IPS DF 19.7 (cell line): ENCODE data around the gene RPL5.

Experiments used
- DNase-seq: peaks from one replicate; pipeline ENCODE4 v3.0.0-alpha.2; 2013; ENCODE audit warnings: low read depth, low spot score

The RPL5 gene

GRCh38 chr1:92820024-92820423, 11.8 kb upstream of the RPL5 start:
- DNase-seq, result no peak

- no peak for DNase-seq
Measured at GRCh38 chr1:92820551-92820950, 11.3 kb upstream of the RPL5 start.

- DNase-seq, result no peak
Measured at GRCh38 chr1:92822879-92823278, 9.0 kb upstream of the RPL5 start.

- no peak for DNase-seq
Measured at GRCh38 chr1:92826792-92827191, 5.0 kb upstream of the RPL5 start.

- DNase-seq, result no peak
Measured at GRCh38 chr1:92831368-92831761, 475 bp upstream of the RPL5 start.

- DNase-seq, result no peak
Measured at GRCh38 chr1:92832537-92833114, 786 bp downstream of the RPL5 start.

- no peak for DNase-seq
Measured at GRCh38 chr1:92833840-92834239, 2.0 kb downstream of the RPL5 start.

GRCh38 chr1:92834617-92835016, 2.8 kb downstream of the RPL5 start:
- no peak for DNase-seq

GRCh38 chr1:92837062-92837461, 5.2 kb downstream of the RPL5 start:
- DNase-seq, result no peak

GRCh38 chr1:92838519-92838918, 6.7 kb downstream of the RPL5 start:
- DNase-seq, result no peak

GRCh38 chr1:92839442-92839841, 7.6 kb downstream of the RPL5 start:
- DNase-seq, result no peak

GRCh38 chr1:92840600-92840999, 8.8 kb downstream of the RPL5 start:
- DNase-seq, result no peak

- no peak for DNase-seq
Measured at GRCh38 chr1:92842082-92843045, 10.5 kb downstream of the RPL5 start.

- no peak for DNase-seq
Measured at GRCh38 chr1:92843046-92843423, 11.2 kb downstream of the RPL5 start.

- DNase-seq, result no peak
Measured at GRCh38 chr1:92843429-92844352, 11.9 kb downstream of the RPL5 start.

GRCh38 chr1:92844439-92844838, 12.6 kb downstream of the RPL5 start:
- DNase-seq, result no peak

- no peak for DNase-seq
Measured at GRCh38 chr1:92845908-92846307, 14.1 kb downstream of the RPL5 start.

- no peak for DNase-seq
Measured at GRCh38 chr1:92848201-92848600, 16.4 kb downstream of the RPL5 start.

GRCh38 chr1:92850019-92850418, 18.2 kb downstream of the RPL5 start:
- DNase-seq, result no peak

GRCh38 chr1:92851729-92852128, 19.9 kb downstream of the RPL5 start:
- DNase-seq, result no peak

- DNase-seq, result no peak
Measured at GRCh38 chr1:92853299-92853698, 21.5 kb downstream of the RPL5 start.
